HepG2 (cell line): ENCODE data around the gene PXYLP1. TPM values are rescaled to one million over a fixed set of nuclear protein-coding genes. Genes with fewer than 3 reads are reported as not detected.
A peak's percentile ranks its signal among the peaks of the same experiment; 100 is the strongest.

ENCODE experiments used
- ATAC-seq: fragments of 200-7000 bp; cut with Tn5 transposase; 3 replicates; pipeline ENCODE4 v1.9.1; 2020; ENCODE audit warnings: mild to moderate bottlenecking, moderate library complexity
- BruUV-seq: library from RNA; stranded (reverse); fragments of 400-500 nt; replicated peaks from 2 replicates; lab custom pipeline; 2021; lab: Mats Ljungman, UMichigan
- CTCF ChIA-PET: fragments of 300-600 bp; formaldehyde crosslinking; extraction: SDS; loops from one replicate; lab custom pipeline; 2021; ENCODE audit warnings: low total read pairs, inconsistent platforms, low intra/inter-chr PET ratio; lab: Yijun Ruan, JAX
- POLR2A ChIA-PET: fragments of 350-600 bp; sonication (Branson Sonifier 250); formaldehyde crosslinking; loops from one replicate; lab custom pipeline; 2020; ENCODE audit warnings: antibody characterized with exemption, inconsistent platforms; lab: Yijun Ruan, JAX
- DNase-seq: peaks from one replicate; pipeline ENCODE4 v3.0.0-alpha.2; 2015; ENCODE audit warnings: low spot score
- FAIRE-seq: peaks from 3 replicates; lab custom pipeline; 2011; peaks lifted over from hg19 to GRCh38; lab: Jason Lieb, UNC
- H2AFZ ChIP-seq: one replicate; pipeline ENCODE4 v1.6.1; 2011; ENCODE audit warnings: low read length, inconsistent platforms
- H3K27ac ChIP-seq: fragments of 300-600 bp; 3 replicates; pipeline ENCODE4 v1.8.0; 2011; ENCODE audit warnings: mixed run types, mild to moderate bottlenecking, mixed read lengths, low read length, inconsistent platforms; ENCODE audit not compliant: insufficient read depth; ENCODE audit errors: extremely low read length
- H3K27me3 ChIP-seq, 2 experiments: fragments of 200-600 bp in 1 of 2; 2 replicates in 1 of 2; 3 replicates in 1 of 2; pipeline versions ENCODE4 v1.6.0 to v1.8.0; 2011; ENCODE audit warnings: low read length in 2 of 2, mild to moderate bottlenecking in 2 of 2, moderate library complexity in 2 of 2, inconsistent platforms in 1 of 2; ENCODE audit not compliant: insufficient read depth in 2 of 2, control insufficient read depth in 1 of 2
- H3K36me3 ChIP-seq, 2 experiments: fragments of 200-600 bp in 1 of 2; replicated peaks in 1 of 2; 2 replicates in 1 of 2; 3 replicates in 1 of 2; pipeline versions ENCODE4 v1.5.1 to v1.8.0; 2011; ENCODE audit warnings: low read length in 2 of 2, inconsistent platforms in 1 of 2; ENCODE audit not compliant: insufficient read depth in 2 of 2, control insufficient read depth in 1 of 2
- H3K4me1 ChIP-seq: 2 replicates; pipeline ENCODE4 v1.5.1; 2012; ENCODE audit warnings: low read length, inconsistent platforms; ENCODE audit not compliant: insufficient read depth
- H3K4me2 ChIP-seq: 2 replicates; pipeline ENCODE4 v1.6.0; 2011; ENCODE audit warnings: low read depth, low read length, inconsistent platforms
- H3K4me3 ChIP-seq, 3 experiments: fragments of 200-600 bp in 1 of 3; sonication (generic), shearing (Covaris generic) in 1 of 3; replicated peaks in 1 of 3; 2 replicates each; pipeline ENCODE4 v1.5.1; 2011 to 2016; ENCODE audit warnings: low read length in 3 of 3, inconsistent platforms in 2 of 3, low read depth in 2 of 3, mild to moderate bottlenecking in 2 of 3, control low read depth in 1 of 3, mixed read lengths in 1 of 3; ENCODE audit not compliant: insufficient read depth in 1 of 3
- H3K79me2 ChIP-seq: one replicate; pipeline ENCODE4 v1.6.1; 2011; ENCODE audit warnings: low read length, inconsistent platforms; ENCODE audit not compliant: insufficient read depth
- H3K9ac ChIP-seq: 2 replicates; pipeline ENCODE4 v1.6.0; 2011; ENCODE audit warnings: mild to moderate bottlenecking, low read depth, low read length, inconsistent platforms; ENCODE audit not compliant: insufficient read depth
- H3K9me3 ChIP-seq: 2 replicates; pipeline ENCODE4 v1.5.1; 2012; ENCODE audit warnings: mild to moderate bottlenecking, low read length
- H4K20me1 ChIP-seq: 2 replicates; pipeline ENCODE4 v1.6.0; 2011; ENCODE audit warnings: inconsistent platforms, mild to moderate bottlenecking, low read length, moderate library complexity; ENCODE audit not compliant: insufficient read depth
- BRD4 ChIP-seq: sonication (generic); formaldehyde crosslinking; IDR thresholded peaks from 2 replicates; pipeline ENCODE4 v1.4.0; 2020; ENCODE audit warnings: missing genetic modification reagents
- MBD4 ChIP-seq: IDR thresholded peaks from 2 replicates; pipeline ENCODE4 v1.6.1; 2012; ENCODE audit warnings: low read length, inconsistent platforms, borderline replicate concordance
- MIXL1 ChIP-seq: IDR thresholded peaks from 2 replicates; pipeline ENCODE4 v1.6.1; 2016
- ZNF234 ChIP-seq: sonication (generic); formaldehyde crosslinking; conservative IDR thresholded peaks from 2 replicates; pipeline ENCODE4 v1.5.1; 2020; ENCODE audit warnings: mild to moderate bottlenecking, missing genetic modification reagents
- ZNF552 ChIP-seq: sonication (generic); formaldehyde crosslinking; IDR thresholded peaks from 2 replicates; pipeline ENCODE4 v1.9.0; 2022; ENCODE audit warnings: missing genetic modification reagents, mild to moderate bottlenecking, borderline replicate concordance
- ZNF577 ChIP-seq: sonication (generic); formaldehyde crosslinking; IDR thresholded peaks from 2 replicates; pipeline ENCODE4 v1.4.0; 2020; ENCODE audit warnings: mild to moderate bottlenecking, low read depth, missing genetic modification reagents, borderline replicate concordance
- ZNF7 ChIP-seq: IDR thresholded peaks from 2 replicates; pipeline ENCODE4 v1.6.1; 2016; ENCODE audit warnings: missing biosample characterization, missing genetic modification reagents
- WGBS: methylation state at CpG from one replicate; pipeline ENCODE4 v1.1.6; 2017; ENCODE audit warnings: low lambda C conversion rate; 5-methylcytosine and 5-hydroxymethylcytosine counted together
- in situ Hi-C: cut with HindIII; loops from 2 replicates; pipeline ENCODE4 v1.10.0; 2017; ENCODE audit warnings: low pct_unique_long_range_greater_than_20kb; ENCODE audit not compliant: extremely low pct_ligation_motif_present
- intact Hi-C: fragments of 100-400 bp; cut with micrococcal nuclease; formaldehyde crosslinking; loops from one replicate; pipeline ENCODE4 v1.10.0; 2022; ENCODE audit not compliant: unreplicated experiment
- polyA plus RNA-seq, 8 experiments: library from polyadenylated mRNA; depleted of rRNA in 3 of 8; stranded (reverse) in 7 of 8; unstranded in 1 of 8; fragments of >200 nt; fragmentation: Illumina TruSeq in 4 of 8; extraction: Trizol in 4 of 8; gene quantifications; 2 replicates each; pipeline versions ENCODE4 v1.2.1 to v1.2.3, GENCODE V29; 2011 to 2016; ENCODE audit warnings: low read depth in 4 of 8, missing spikeins in 1 of 8, mixed read lengths in 1 of 8; ENCODE audit not compliant: insufficient read depth in 1 of 8
- total RNA-seq, 5 experiments: library from RNA; depleted of rRNA; stranded (reverse); fragments of >200 nt; fragmentation: Illumina TruSeq; extraction: Trizol; gene quantifications; 2 replicates each; pipeline ENCODE4 v1.2.3, GENCODE V29; 2016; ENCODE audit warnings: low read depth in 1 of 5
- TF ChIP-seq, protein P1 (sequence below): sonication (generic); formaldehyde crosslinking; IDR thresholded peaks from 2 replicates; pipeline ENCODE4 v1.5.0; 2020; ENCODE audit warnings: mild to moderate bottlenecking, missing genetic modification reagents, moderate library complexity
- TF ChIP-seq, protein P2 (sequence below): fragments of 450-650 bp; IDR thresholded peaks from 2 replicates; pipeline ENCODE4 v1.6.1; 2016

PXYLP1 gene
- total and polyA plus RNA-seq, 2 of the 13 experiments (the other 11 are each of a cell fraction or from before 2014, with no cell fraction given): 4.9 to 8.1 TPM

DNA sequence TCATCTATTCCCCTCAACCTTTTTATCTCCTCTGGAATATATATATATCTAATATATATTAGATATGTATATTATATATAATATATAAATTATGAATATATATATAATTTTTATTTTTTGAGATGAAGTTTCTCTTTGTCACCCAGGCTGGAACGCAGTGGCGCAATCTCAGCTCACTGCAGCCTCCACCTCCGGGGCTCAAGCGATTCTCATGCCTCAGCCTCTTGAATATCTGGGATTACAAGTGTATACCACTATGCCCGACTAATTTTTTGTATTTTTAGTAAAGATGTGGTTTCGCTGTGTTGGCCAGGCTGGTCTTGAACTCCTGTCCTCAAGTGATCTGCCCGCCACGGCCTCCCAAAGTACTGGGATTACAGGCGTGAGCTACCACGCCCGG, 22.2 kb downstream of the PXYLP1 start:
- no peak overlapping the region for H3K4me2 ChIP-seq
- no peaks in the 10 kb centered on the region for H3K4me1 ChIP-seq
- no peaks in the 10 kb centered on the region for H3K9me3 ChIP-seq
- ChIA-PET POLR2A (no interaction called here), CTCF (no interaction called here)
- no peak overlapping the region for H3K27ac ChIP-seq
- no peak overlapping the region for H2AFZ ChIP-seq
- BruUV-seq: no TSS peak
- H3K9ac ChIP-seq: no peak overlapping the region
- 93% methylated on average over 11 of the region's 11 CpGs for WGBS
- no peak overlapping the region for H3K4me3 ChIP-seq
- no peak for ATAC-seq
- H3K36me3 ChIP-seq: no peaks in the 10 kb centered on the region
- no peaks in the 10 kb centered on the region for H3K79me2 ChIP-seq
- FAIRE-seq: no peak
- no peak for DNase-seq
- no peaks in the 10 kb centered on the region for H3K27me3 ChIP-seq
- intact Hi-C loops (no loop called here), in situ Hi-C loops (no loop called here)
- TF ChIP-seq ZNF7 (CRISPR knock-in tag) (no peak), MIXL1 (no peak), MBD4 (no peak), ZNF234 (CRISPR knock-in tag) (no peak), ZNF577 (no peak), BRD4 (CRISPR knock-in tag) (no peak)
- TF ChIP-seq, protein P1, sequence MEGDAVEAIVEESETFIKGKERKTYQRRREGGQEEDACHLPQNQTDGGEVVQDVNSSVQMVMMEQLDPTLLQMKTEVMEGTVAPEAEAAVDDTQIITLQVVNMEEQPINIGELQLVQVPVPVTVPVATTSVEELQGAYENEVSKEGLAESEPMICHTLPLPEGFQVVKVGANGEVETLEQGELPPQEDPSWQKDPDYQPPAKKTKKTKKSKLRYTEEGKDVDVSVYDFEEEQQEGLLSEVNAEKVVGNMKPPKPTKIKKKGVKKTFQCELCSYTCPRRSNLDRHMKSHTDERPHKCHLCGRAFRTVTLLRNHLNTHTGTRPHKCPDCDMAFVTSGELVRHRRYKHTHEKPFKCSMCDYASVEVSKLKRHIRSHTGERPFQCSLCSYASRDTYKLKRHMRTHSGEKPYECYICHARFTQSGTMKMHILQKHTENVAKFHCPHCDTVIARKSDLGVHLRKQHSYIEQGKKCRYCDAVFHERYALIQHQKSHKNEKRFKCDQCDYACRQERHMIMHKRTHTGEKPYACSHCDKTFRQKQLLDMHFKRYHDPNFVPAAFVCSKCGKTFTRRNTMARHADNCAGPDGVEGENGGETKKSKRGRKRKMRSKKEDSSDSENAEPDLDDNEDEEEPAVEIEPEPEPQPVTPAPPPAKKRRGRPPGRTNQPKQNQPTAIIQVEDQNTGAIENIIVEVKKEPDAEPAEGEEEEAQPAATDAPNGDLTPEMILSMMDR: no peak
- H4K20me1 ChIP-seq: no peaks in the 10 kb centered on the region

DNA sequence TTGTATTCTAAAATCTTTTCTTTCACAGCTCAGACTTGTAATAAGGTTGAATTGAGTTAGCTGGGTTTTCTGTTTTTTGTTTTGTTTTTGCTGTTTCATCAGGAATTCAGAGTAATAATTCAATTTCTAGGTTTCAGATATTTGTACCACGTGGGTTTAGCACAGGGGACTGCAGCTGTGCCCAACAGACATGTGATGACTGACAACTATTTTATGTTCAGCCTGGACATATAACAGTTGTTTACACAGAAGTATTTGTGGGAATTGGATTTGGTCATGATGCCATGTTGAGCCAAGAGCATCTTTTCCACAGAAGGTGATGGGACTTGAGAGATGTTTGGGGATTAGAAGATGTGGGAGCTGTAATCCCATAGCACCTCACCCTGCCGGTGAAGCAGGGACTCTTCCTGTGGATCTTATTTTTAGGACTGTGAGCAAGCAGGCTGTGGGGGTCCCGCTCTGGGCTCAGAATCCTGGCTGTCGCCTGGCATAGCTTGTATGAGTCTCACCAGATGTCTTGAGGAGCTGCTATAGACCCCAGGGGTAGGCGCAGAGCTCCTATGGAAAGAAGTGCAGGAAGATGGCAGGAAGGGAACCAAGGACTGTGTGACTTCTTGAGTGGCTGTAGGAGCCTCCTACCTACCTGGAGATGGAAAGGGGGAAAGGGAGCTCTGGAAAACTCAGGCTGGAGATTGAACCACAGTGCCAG, 23.7 kb downstream of the PXYLP1 start:
- no peak for DNase-seq

More for the DNA sequence above, 23.7 kb downstream of the PXYLP1 start:
- no TSS peak for BruUV-seq
- Histone ChIP-seq H3K4me3 (no peak overlapping the region), H3K27me3 (no peaks in the 10 kb centered on the region), H3K27ac (no peak overlapping the region), H3K36me3 (no peaks in the 10 kb centered on the region), H3K79me2 (no peaks in the 10 kb centered on the region), H3K9ac (no peak overlapping the region), H3K9me3 (no peaks in the 10 kb centered on the region), H4K20me1 (no peaks in the 10 kb centered on the region), H3K4me1 (no peaks in the 10 kb centered on the region), H3K4me2 (no peak overlapping the region), H2AFZ (no peak overlapping the region)
- CTCF ChIA-PET: interaction anchor here (1.0 to 1.8 kb wide), 3 partner anchors 20 to 63 kb away, joined by 3 to 14 read pairs (median 4); partner anchors contain the start of gene PXYLP1
- TF ChIP-seq, protein P2, sequence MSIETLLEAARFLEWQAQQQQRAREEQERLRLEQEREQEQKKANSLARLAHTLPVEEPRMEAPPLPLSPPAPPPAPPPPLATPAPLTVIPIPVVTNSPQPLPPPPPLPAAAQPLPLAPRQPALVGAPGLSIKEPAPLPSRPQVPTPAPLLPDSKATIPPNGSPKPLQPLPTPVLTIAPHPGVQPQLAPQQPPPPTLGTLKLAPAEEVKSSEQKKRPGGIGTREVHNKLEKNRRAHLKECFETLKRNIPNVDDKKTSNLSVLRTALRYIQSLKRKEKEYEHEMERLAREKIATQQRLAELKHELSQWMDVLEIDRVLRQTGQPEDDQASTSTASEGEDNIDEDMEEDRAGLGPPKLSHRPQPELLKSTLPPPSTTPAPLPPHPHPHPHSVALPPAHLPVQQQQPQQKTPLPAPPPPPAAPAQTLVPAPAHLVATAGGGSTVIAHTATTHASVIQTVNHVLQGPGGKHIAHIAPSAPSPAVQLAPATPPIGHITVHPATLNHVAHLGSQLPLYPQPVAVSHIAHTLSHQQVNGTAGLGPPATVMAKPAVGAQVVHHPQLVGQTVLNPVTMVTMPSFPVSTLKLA: peak; percentile 84
- no peak for TF ChIP-seq ZNF552 (CRISPR knock-in tag)
- intact Hi-C loops (no loop called here), in situ Hi-C loops (no loop called here)
- POLR2A ChIA-PET: no interaction called here
- FAIRE-seq: no peak
- 77% methylated on average over 3 of the region's 5 CpGs for WGBS
- no peak for ATAC-seq
